Gastrocnemius medialis (tissue), 4 donors: Measurements from ENCODE around the gene CBL. TPM values are rescaled to one million over a fixed set of nuclear protein-coding genes. Genes with fewer than 3 reads are reported as not detected.

Source experiments
- ATAC-seq, 2 donors: fragments of 150-250 bp; one replicate each; pipeline ENCODE4 v1.9.1; 2016
- DNase-seq, 2 donors: peaks; one replicate each; pipeline ENCODE4 v3.0.0-alpha.2; 2019
- H3K27ac ChIP-seq, 4 donors: fragments of 200-600 bp; sonication (generic); 1 replicate in 1 of 4; 2 replicates in 3 of 4; pipeline ENCODE4 v1.5.1; 2016 to 2018; ENCODE audit warnings: mild to moderate bottlenecking in 2 of 4, moderate library complexity in 1 of 4
- H3K27me3 ChIP-seq, 3 donors: fragments of 200-600 bp; sonication (generic) in 2 of 3; 1 replicate in 1 of 3; 2 replicates in 2 of 3; pipeline versions ENCODE4 v1.5.1 to v1.6.0; 2016 to 2019; ENCODE audit warnings: mild to moderate bottlenecking in 1 of 3, moderate library complexity in 1 of 3
- H3K36me3 ChIP-seq, 2 donors: fragments of 200-600 bp; sonication (generic) in 1 of 2; one replicate each; pipeline ENCODE4 v1.5.1; 2017 to 2018
- H3K4me1 ChIP-seq, 2 donors: fragments of 200-600 bp; sonication (generic) in 1 of 2; one replicate each; pipeline ENCODE4 v1.5.1; 2016 to 2017; ENCODE audit warnings: mild to moderate bottlenecking in 2 of 2
- H3K4me3 ChIP-seq, 4 donors: fragments of 200-600 bp; sonication (generic) in 3 of 4; 1 replicate in 1 of 4; 2 replicates in 3 of 4; pipeline ENCODE4 v1.5.1; 2016 to 2019; ENCODE audit warnings: mild to moderate bottlenecking in 2 of 4
- H3K9me3 ChIP-seq, 3 donors: fragments of 200-600 bp; sonication (generic) in 2 of 3; 1 replicate in 1 of 3; 2 replicates in 2 of 3; pipeline ENCODE4 v1.5.1; 2016 to 2019
- POLR2A ChIP-seq, 2 donors: fragments of 450-650 bp; IDR thresholded peaks; one replicate each; pipeline ENCODE4 v1.6.1; 2017; ENCODE audit warnings: antibody characterized with exemption in 2 of 2, mild to moderate bottlenecking in 2 of 2, moderate library complexity in 2 of 2
- in situ Hi-C, 4 donors: fragments of 200-750 bp; cut with MboI; loops; one replicate each; pipeline versions ENCODE4 v1.15.0 to v1.8.0; 2017; ENCODE audit warnings: low sequenced_read_pairs in 4 of 4
- intact Hi-C: fragments of 100-400 bp; cut with DNase I; formaldehyde crosslinking; loops from one replicate; pipeline ENCODE4 v1.15.1; 2023; ENCODE audit warnings: low total_unique reads
- total RNA-seq, 4 donors: library from RNA; depleted of rRNA; stranded (reverse); fragments of >200 nt; gene quantifications; one replicate each; pipeline versions ENCODE4 v1.1.0 to v1.2.3, GENCODE V29; 2016
- TF ChIP-seq, protein P1 (sequence below), 5 experiments: fragments of 450-650 bp in 3 of 5; fragments of 200-600 bp in 2 of 5; sonication (generic) in 2 of 5; IDR thresholded peaks in 4 of 5; conservative IDR thresholded peaks in 1 of 5; 1 replicate in 4 of 5; 2 replicates in 1 of 5; pipeline ENCODE4 v1.5.1; 2016 to 2019; ENCODE audit warnings: antibody characterized with exemption in 5 of 5, mild to moderate bottlenecking in 3 of 5, moderate library complexity in 3 of 5

CBL gene
- total RNA-seq, 4 donors from 2014 or later: 3.0 to 6.7 (median 4.5) TPM

DNA sequence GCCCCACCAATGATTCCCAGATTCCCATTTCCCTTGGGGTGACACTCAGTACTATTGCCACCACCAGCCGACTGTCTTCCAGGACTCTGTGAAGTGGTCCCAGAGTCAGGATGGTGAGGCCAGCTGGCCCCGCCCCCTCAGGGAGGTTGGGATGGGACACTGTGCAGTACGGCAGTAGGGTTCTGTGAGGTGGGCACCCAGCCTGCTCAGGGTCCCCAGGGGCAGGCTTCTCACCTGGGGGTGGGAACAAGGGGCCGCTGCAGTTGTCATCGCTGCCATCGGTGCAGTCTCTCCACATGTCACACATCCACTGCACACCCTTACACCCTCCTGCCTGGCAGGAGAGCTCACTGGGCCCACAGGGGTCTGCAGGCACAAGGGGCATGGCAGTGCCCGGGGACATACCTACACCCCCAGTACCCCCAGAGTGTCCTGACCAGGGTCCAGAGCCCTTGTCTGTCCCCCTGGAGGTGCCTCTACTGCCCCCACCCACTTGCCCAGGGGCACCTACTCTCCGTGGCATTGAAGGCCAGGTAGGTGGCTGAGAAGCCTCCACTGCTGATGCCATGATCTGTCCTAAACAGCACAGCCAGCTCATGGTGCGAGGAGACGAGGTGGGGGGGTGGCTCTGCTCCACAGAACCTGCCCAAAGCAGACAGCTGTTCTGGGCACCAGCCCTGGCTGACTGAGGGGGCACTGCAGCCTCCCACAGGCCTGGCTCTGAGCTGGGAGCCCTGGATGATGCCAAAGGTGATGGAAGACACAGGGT is 136.4 kb downstream of the CBL start:
- no peaks in the 10 kb centered on the region for H3K36me3 ChIP-seq
- ATAC-seq: no peak
- intact Hi-C loops: loop anchor here (5.0 kb wide), 1 partner anchor 130 kb away; no protein-coding TSS in a partner anchor
- H3K9me3 ChIP-seq: no peaks in the 10 kb centered on the region
- TF ChIP-seq POLR2A (IDR thresholded peaks at IDR 0.05): no peak
- TF ChIP-seq, protein P1, sequence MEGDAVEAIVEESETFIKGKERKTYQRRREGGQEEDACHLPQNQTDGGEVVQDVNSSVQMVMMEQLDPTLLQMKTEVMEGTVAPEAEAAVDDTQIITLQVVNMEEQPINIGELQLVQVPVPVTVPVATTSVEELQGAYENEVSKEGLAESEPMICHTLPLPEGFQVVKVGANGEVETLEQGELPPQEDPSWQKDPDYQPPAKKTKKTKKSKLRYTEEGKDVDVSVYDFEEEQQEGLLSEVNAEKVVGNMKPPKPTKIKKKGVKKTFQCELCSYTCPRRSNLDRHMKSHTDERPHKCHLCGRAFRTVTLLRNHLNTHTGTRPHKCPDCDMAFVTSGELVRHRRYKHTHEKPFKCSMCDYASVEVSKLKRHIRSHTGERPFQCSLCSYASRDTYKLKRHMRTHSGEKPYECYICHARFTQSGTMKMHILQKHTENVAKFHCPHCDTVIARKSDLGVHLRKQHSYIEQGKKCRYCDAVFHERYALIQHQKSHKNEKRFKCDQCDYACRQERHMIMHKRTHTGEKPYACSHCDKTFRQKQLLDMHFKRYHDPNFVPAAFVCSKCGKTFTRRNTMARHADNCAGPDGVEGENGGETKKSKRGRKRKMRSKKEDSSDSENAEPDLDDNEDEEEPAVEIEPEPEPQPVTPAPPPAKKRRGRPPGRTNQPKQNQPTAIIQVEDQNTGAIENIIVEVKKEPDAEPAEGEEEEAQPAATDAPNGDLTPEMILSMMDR (IDR thresholded peaks at IDR 0.05 in 4 of 5, conservative IDR thresholded peaks at IDR 0.05 in 1 of 5): no peak
- H3K27ac ChIP-seq: no peak overlapping the region
- peaks cover 5 to 11% (median 8%) of the 10 kb centered on the region in 3 donors for H3K27me3 ChIP-seq
- H3K4me3 ChIP-seq: no peak overlapping the region
- in situ Hi-C loops: no loop called here
- peaks cover 27 to 34% of the 10 kb centered on the region in 2 donors for H3K4me1 ChIP-seq
- DNase-seq: peak in 1 of 2 donors; percentile 18

- peaks cover 5 to 11% (median 8%) of the 10 kb centered on the region in 3 donors for H3K27me3 ChIP-seq
- no peak for DNase-seq
- no peaks in the 10 kb centered on the region for H3K36me3 ChIP-seq
- H3K9me3 ChIP-seq: no peaks in the 10 kb centered on the region
- no peak for ATAC-seq
- no peak overlapping the region for H3K4me3 ChIP-seq
- peaks cover 22 to 28% of the 10 kb centered on the region in 2 donors for H3K4me1 ChIP-seq
- intact Hi-C loops: loop anchor here (5.0 kb wide), 1 partner anchor 129 kb away; no protein-coding TSS in a partner anchor
- in situ Hi-C loops: no loop called here
- H3K27ac ChIP-seq: no peak overlapping the region
- TF ChIP-seq POLR2A (IDR thresholded peaks at IDR 0.05): no peak
- TF ChIP-seq, protein P1 (IDR thresholded peaks at IDR 0.05 in 4 of 5, conservative IDR thresholded peaks at IDR 0.05 in 1 of 5): no peak
These were observed 137.6 kb downstream of the CBL start for GRCh38 chr11:119343726-119344125.

GRCh38 chr11:119344291-119345010 is 138.3 kb downstream of the CBL start:
- H3K4me1 ChIP-seq: peaks cover 15 to 20% of the 10 kb centered on the region in 2 donors
- TF ChIP-seq POLR2A (IDR thresholded peaks at IDR 0.05): no peak
- TF ChIP-seq, protein P1 (IDR thresholded peaks at IDR 0.05 in 4 of 5, conservative IDR thresholded peaks at IDR 0.05 in 1 of 5): no peak
- peak in 1 of 2 donors; percentile 11 for DNase-seq
- intact Hi-C loops (loop anchor here (5.0 kb wide), 1 partner anchor 128 kb away; no protein-coding TSS in a partner anchor), in situ Hi-C loops (no loop called here)
- no peaks in the 10 kb centered on the region for H3K36me3 ChIP-seq
- H3K27me3 ChIP-seq: peaks cover 5 to 11% (median 8%) of the 10 kb centered on the region in 3 donors
- ATAC-seq: no peak
- H3K27ac ChIP-seq: no peak overlapping the region
- H3K4me3 ChIP-seq: no peak overlapping the region
- H3K9me3 ChIP-seq: no peaks in the 10 kb centered on the region

DNA sequence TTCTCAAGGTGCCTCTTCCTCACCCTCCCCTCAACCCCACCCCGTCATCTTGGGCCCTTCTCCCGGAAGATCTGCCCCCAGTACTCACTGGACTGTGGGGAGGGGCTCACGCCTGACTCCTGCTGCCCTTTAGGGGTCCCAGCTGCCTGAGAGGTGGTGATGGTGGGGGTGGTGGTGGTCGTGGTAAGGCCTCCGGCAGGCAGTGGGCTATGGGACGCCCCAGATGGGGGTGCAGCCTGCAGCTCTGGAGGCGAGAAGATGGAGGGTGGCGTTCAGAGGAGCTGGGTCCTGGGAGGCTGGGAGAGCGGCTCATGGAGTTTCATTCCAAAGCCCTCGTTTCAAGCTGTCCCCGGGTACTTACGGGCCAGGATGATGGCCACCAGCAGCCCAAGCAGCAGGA is 139.5 kb downstream of the CBL start:
- no peak overlapping the region for H3K4me3 ChIP-seq
- peaks cover 11% of the 10 kb centered on the region in 2 donors for H3K4me1 ChIP-seq
- no peak for TF ChIP-seq POLR2A (IDR thresholded peaks at IDR 0.05)
- TF ChIP-seq, protein P1 (IDR thresholded peaks at IDR 0.05 in 4 of 5, conservative IDR thresholded peaks at IDR 0.05 in 1 of 5): no peak
- in situ Hi-C loops (no loop called here), intact Hi-C loops (no loop called here)
- no peak overlapping the region for H3K27ac ChIP-seq
- H3K27me3 ChIP-seq: peaks cover 3 to 6% (median 4%) of the 10 kb centered on the region in 3 donors
- no peak for ATAC-seq
- H3K36me3 ChIP-seq: no peaks in the 10 kb centered on the region
- H3K9me3 ChIP-seq: no peaks in the 10 kb centered on the region
- peak in 1 of 2 donors; percentile 7 for DNase-seq
